GM19023 (cell line): ENCODE measurements around the gene APOBEC3F.
"Not testable (repeated sequence)": the region's sequence is repeated elsewhere in the genome, so short reads cannot be mapped to it uniquely, and the experiment has no call there.

Source experiments
- ATAC-seq: cut with Tn5 transposase; IDR thresholded peaks from one replicate; pipeline ENCODE4 v1.9.1; 2021; ENCODE audit warnings: mild to moderate bottlenecking, moderate library complexity; ENCODE audit not compliant: unreplicated experiment

The APOBEC3F gene

DNA sequence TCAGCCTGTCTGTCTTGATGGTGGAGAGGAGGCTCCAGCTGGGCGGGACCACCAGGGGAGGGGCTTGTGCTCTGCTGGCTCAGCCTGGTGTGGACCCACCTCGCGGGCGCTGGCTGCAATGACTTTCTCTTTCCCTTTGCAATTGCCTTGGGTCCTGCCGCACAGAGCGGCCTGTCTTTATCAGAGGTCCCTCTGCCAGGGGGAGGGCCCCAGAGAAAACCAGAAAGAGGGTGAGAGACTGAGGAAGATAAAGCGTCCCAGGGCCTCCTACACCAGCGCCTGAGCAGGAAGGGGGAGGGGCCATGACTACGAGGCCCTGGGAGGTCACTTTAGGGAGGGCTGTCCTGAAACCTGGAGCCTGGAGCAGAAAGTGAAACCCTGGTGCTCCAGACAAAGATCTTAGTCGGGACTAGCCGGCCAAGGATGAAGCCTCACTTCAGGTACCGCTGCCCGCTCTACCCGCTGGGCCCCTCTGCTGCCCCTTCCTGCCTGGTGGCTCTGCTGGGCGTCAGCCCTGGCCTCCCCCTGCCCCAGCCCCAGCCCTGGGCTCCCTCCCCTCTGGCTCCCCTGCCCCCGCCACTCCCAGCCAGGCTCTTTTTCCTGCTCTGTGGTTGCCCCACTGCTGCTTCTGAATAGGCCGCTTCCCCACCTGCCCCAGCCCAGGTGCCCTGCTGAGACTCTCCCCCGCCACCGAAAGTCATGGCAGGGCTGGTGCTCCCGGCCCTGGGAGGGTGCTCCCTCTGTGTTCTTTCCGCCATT, at the start of gene APOBEC3F:
Gene APOBEC3F (plus strand): TSS at position 327 of the 759 bp plus-strand sequence. CDS start 97 bp downstream, at position 424.
- peak; percentile 86 for ATAC-seq

DNA sequence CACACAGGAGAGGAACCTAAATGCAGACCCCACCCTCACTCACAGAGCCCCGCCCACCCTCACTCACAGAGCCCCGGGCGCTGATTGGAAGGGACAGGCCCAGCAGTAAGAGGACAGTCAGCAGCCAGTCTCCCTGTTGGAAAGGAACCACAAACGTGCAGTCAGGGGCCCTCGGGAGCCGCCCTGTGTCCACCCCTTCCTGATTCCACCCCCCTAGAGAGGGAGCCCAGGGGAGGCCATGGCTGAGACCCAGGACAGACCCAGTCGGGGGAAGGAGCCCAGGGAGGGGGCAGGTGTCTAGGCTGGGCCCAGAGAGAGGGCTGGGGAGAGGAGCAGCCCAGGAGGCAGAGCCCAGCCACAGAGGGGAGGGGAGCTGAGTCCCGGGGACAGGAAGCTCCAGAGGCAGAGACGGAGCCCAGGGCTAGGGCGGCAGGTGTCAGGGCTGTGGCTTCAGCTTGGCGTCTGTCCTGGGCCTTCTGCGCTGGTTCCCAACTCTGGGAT, 47.7 kb upstream of the APOBEC3F start:
- ATAC-seq, result not testable (repeated sequence)

DNA sequence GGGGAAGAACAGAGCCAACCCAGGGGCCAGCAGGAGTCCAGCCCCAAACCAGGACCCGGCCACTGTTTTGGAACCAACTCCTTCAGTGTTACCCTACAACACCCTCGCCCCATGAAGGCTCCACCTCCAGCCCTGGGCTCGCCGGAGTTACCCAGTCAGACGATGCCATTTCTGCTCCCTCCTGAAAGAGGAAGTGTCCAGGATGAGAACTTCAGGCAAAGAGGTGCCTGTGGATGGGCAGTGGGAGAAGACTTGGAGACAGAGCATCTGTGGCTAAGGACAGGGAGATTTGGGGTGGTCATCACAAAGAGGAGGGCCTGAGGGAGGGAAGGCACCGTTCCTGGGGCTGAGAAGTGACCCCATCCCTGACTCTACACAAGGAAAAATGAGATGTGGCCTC, 44.6 kb upstream of the APOBEC3F start:
- no peak for ATAC-seq

DNA sequence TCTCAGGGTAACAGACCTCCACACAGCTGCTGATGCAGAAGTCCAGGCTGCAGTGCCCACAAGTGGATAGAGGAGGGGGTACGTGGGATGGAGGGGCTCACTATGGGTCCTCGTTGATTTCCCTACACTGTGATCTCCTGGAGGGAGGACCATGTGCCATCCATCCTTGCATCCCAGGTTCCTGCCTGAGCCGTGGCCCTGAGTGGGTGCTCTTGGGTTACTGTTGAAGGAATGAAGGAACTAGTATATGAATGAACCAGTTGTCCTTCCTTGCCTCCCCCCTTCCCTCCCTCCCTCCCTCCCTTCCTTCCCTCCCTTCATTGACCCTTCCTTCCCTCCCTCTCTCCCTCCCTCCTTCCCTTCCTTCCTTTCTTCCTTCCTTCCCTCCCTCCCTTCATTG, 43.1 kb upstream of the APOBEC3F start:
- ATAC-seq, result no peak

DNA sequence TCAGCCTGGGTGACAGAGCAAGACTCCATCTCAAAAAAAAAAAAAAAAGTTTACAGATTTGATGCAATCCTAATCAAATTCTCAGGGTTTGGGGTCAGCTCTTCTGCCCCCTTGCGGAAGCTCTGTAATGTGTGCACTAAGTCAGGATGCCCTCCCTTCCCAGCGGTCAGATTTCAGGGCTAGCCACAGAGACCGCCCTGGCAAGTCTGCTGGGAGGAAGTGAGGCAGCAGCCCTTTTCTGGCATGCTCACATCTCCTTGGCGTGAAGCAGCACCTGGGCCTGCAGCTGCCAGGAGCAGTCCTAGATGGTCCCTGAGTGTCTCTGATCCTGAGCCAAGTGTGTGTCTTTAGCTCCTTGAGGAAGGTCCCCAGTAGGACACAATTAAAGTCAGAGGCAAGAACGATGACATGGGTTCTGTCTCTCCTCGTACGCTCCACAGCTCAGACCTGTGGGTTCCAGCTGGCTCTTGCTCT, 37.5 kb upstream of the APOBEC3F start:
- peak; percentile 55 for ATAC-seq

DNA sequence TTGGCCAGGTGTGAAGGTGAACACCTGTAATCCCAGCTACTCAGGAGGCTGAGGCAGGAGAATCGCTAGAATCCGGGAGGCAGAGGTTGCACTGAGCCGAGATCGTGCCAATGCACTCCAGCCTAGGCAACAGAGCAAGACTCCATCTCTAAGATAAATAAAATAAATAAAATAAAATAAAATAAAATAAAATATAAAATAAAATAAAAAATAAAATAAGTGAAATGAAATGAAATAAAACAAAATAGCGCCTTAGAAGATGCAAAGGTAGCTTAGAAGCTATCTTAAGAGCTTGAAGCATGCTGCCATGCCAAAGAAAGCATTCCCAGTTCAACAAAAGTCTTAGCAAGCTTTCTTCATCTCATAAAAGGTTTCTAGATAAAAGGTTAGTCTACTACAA, 33.5 kb upstream of the APOBEC3F start:
- no peak for ATAC-seq

DNA sequence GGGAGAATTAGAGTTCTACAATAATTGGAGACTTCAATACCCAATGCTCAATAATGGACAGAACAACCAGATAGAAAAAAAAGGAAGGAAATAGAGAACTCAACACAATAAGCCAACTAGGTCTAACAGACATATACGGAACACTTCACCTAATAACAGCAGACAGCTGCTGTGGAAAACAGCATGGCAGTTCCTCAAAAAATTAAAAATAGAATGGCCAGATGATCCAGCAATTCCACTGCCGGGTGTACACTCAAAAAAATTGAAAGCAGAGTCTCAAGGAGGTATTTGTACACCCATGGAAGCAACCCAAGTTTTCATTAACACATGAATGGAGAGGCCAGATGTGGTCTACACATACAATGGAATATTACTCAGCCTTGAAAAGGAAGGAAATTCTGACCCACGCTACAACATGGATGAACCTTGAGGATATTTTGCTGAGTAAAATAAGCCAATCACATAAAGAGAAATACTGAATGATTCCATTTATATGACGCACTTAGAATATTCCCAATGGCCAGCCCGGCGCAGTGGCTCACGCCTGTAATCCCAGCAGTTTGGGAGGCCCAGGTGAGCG, 32.3 kb upstream of the APOBEC3F start:
- not testable (repeated sequence) for ATAC-seq

DNA sequence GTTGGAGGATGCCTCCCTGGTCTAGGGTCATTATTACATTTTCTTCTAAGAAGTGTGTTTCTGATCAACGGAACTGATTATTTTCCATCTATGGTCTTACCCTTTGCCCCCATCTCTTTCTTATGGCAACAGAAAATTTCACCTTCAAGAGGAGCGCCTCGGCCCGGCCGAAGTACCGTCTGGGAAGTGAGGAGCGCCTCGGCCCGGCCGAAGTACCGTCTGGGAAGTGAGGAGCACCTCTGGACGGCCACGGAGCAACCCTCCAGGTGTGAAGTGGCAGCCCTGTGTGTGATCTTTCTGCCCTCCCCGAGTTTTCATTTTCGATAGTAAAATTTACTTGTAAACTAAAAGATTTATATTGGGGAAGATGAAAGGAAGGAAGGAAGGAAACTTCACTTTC, 29.7 kb upstream of the APOBEC3F start:
- ATAC-seq, result no peak

DNA sequence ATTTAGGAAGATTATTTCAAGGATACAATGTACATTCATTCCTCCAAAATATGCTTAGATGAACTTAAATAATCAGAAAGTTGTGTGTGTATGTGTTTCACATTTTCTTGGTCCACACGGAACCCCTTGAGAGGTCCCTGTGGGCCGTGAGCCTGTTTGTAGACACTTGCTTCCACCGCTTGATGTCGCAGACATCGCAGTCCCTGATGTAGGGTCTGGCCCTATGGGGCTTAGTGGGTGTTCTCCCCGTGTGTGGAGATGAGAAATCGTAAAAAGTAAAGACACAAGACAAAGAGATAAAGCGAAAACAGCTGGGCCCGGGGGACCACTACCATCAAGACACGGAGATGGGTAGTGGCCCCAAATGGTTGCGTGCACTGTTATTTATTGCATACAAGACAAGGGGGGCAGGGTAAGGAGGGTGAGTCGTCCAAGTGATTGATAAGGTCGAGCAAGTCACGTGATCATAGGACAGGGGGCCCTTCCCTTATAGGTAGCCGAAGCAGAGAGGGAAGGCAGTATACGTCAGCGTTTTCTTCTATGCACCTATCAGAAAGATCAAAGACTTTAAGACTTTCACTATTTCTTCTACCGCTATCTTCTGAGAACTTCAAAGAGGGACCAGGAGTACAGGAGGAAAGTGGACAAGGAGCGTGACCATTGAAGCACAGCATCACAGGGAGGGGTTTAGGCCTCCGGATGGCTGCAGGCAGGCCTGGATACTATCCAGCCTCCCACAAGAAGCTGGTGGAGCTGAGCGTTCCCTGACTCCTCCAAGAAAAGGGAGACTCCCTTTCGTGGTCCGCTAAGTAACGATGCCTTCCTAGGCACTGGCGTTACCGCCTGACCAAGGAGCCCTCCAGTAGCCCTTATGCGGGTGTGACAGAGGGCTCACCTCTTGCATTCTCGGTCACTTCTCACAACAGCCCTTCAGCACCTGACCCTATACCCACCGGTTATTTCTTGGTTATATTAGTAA, 27.8 kb upstream of the APOBEC3F start:
- ATAC-seq, result no peak

DNA sequence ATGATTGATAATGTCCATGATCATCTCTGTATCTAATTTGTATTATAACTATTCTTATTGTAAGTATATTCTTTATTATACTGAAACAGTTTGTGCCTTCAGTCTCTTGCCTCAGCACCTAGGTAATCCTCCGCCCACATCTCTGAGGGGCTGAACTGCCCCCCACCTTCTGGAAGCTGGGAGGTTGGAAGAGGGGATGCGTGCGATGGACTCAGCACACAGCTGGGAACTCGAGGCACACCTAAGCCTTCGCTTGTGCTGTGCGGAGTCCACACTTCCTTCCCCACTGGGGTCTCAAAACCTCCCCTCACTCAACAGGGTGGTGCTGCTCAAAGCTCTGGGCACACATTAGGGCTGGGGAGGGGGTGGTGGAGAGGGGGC, 27.1 kb upstream of the APOBEC3F start:
- ATAC-seq, result not testable (repeated sequence)

DNA sequence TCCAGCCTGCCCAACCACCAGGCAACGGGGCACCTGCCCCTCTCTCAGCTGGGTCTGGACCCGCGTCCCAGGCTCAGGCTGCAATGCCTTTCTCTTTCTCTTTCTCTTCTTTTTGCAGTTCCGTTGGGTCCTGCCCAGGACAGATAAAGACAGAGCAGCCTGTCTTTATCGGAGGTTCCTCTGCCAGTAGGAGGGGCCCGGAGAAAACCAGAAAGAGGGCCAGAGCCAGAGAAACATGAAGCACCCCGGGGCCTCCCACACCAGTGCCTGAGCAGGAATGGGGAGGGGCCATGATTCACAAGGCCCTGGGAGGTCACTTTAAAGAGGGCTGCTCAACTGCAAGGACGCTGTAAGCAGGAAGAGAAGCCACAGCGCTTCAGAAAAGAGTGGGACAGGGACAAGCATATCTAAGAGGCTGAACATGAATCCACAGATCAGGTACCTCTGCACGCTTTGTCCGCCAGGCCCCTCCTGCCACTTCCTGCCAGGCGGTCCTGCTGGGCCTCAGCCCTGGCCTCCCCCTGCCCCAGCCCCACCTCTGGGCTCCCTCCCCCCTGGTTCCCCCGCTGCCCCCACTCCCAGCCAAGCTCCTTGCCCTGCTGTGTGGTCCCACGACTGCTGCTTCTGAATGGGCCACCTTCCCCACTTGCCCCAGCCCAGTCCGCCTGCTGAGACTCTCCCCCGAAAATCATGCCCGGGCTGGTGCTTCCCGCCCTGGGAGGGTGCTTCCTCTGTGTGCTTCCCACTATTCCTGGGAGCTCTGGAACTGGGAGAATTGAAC, 26.5 kb upstream of the APOBEC3F start, which contains the start of gene APOBEC3C:
Gene APOBEC3C (plus strand): TSS at position 316 of the 781 bp plus-strand sequence. CDS start 106 bp downstream, at position 422.
- ATAC-seq, result peak; percentile 82

DNA sequence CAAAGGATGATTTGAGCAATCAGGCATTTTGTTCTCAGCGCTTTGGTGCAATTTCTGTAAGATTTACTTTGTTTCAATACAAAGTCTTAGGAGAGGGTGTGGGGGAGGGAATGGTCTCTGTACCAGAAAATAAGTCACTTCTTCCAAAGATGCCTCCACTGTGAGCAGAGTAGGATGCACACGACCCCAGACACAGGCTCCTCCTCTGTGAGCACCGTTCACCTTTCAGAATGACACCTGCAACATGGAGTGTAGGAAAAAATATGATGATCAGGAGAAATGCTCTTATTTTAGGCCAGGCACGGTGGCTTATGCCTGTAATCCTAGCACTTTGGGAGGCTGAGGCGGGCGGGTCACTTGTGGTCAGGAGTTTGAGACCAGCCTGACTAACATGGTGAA, 25.9 kb upstream of the APOBEC3F start:
- not testable (repeated sequence) for ATAC-seq

DNA sequence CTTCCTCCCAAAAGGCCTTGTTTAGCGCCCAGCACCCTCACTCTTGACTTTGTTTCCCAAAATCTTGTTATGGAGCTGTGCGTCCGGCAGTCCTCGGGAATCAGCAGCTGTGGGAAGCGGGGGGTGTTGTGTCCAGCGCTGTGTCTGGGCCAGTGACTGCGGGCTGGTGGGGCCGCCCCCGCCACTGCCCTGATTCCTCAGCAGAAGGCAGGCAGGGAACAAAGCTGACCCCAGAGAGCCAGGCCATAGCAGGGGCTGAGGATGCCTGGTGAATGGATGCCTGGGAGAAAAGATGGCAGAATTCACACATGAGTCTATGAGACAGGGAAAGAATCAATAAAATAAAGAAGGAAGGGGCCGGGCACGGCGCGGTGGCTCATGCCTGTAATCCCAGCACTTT, 24.1 kb upstream of the APOBEC3F start:
- ATAC-seq, result no peak

DNA sequence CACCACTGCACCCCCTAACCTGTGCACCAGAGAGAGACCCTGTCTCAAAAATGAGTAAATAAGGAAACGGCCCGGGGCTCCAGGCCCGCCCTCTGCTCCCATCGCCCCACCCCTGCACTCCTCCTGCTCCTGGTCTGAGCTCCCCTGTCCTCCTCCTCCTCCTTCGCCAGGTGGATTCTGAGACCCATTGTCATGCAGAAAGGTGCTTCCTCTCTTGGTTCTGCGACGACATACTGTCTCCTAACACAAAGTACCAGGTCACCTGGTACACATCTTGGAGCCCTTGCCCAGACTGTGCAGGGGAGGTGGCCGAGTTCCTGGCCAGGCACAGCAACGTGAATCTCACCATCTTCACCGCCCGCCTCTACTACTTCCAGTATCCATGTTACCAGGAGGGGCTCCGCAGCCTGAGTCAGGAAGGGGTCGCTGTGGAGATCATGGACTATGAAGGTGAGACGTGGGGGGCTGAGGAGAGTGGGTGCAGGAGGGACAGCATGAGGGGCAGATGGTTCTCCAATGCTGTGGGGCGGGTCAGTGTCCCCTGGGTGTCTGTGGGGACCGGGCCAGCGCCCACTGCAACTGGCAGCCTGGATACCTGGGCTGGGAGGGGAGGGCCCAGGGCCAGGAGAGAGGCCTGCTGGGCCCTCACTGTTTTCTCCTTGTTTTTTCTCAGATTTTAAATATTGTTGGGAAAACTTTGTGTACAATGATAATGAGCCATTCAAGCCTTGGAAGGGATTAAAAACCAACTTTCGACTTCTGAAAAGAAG, 22.9 kb upstream of the APOBEC3F start:
- ATAC-seq, result no peak

DNA sequence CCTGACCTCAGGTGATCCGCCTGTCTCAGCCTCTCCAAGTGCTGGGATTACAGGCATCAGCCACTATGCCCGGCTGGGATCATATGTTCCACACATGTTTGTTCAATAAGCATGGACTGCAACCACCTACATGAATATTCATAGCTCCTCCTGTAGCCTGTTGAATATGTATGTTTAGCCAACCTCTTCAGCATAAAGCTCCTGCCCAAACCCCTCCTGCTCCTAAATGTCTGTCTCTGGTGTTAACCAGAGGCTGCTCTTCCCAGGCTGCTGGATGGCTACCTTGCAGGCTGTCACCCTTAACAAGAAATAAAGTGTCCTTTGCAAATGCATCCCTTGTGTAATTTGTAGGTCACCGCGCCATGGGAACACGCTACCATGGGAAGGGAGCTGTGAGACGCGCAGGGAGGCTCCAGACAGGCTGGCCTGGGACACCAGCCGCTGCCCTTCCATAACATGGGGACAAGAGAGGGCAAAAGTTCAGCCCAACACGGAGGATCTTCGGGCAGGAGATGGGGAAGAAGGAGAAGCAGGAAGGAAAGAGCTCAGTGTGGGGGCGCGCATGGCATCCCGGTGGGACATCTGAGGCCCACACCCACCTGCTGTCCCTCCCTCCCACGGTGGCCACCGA, 20.5 kb upstream of the APOBEC3F start:
- not testable (repeated sequence) for ATAC-seq

DNA sequence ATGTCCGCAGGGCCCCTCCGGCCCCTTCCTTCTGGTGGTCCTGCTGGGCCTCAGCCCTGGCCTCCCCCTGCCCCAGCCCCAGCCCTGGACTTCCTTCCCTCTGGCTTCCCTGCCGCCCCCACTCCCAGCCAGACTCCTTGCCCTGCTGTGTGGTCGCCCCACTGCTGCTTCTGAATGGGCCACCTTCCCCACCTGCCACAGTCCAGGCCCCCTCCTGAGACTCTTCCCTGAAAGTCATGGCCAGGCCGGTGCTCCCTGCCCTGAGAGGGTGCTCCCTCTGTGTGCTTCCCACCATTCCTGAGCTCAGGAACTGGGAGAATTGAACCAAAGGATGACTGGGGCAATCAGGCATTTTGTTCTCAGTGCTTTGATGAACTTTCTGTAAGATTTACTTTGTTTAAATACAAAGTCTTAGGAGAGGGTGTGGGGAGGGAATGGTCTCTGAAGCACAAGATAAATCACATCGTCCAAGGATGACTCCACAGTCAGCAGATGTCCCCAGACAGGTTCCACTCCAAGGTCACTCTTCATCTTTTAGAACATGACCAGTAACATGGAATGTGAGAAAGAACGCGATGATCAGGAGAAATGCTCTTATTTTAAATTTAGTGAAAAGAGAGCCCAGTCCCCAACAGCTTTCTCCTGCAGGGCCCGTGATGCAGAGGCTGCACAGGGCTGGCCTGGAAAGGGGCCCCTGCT, 19.0 kb upstream of the APOBEC3F start:
- ATAC-seq, result no peak

DNA sequence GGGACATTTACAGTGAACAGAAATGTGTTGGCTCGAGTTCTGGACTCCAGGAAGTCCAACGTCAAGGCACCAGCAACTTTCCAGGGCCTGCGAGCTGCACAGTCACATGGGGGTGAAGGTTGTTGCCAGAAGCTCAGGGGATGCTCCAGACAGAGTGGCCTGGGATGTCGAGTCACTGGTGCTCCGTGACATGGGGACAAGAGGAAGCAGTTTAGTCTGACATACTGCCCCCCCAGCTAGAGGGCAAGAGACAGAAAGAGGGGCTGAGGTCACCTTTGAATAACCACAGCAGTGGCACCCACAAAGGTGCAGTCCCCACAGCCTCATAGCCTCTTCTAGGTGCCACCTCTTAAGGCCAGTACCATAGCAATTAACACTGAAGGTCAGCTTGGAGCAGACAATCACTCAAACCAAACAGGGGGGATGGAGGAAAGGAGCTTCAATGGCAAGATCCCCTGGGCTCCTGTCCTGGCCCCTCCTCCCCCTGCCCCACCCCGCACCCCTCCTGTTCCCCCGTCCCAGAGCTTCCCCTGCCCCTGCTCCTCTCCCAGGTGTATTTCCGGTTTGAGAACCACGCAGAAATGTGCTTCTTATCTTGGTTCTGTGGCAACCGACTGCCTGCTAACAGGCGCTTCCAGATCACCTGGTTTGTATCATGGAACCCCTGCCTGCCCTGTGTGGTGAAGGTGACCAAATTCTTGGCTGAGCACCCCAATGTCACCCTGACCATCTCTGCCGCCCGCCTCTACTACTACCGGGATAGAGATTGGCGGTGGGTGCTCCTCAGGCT, 15.9 kb upstream of the APOBEC3F start:
- no peak for ATAC-seq
